Measurements from ENCODE around the gene FXYD7. TPM values are rescaled to one million over a fixed set of nuclear protein-coding genes. Genes with fewer than 3 reads are reported as not detected.

Gene FXYD7
- total and polyA plus RNA-seq, 9 of the 15 experiments (the other 6 are each of a cell fraction or from before 2014, with no cell fraction given): 0.10 to 0.80 (median 0.31) TPM; not detected in 3

- no peak for TF ChIP-seq SRF (CRISPR knock-in tag; IDR thresholded peaks at IDR 0.05)
- no peak for TF ChIP-seq CXXC5 (CRISPR knock-in tag; IDR thresholded peaks at IDR 0.05)
- TF ChIP-seq TEAD1 (CRISPR knock-in tag; IDR thresholded peaks at IDR 0.05): no peak
- TF ChIP-seq PKNOX1 (IDR thresholded peaks at IDR 0.05): peak; percentile 50
- TF ChIP-seq KLF16 (IDR thresholded peaks at IDR 0.05): no peak
- no peak for TF ChIP-seq ZNF224 (CRISPR knock-in tag; IDR thresholded peaks at IDR 0.05)
- TF ChIP-seq BRF2 (IDR thresholded peaks at IDR 0.05; ENCODE audit: borderline replicate concordance, insufficient read depth, insufficient read length): no peak
- TF ChIP-seq ZNF175 (CRISPR knock-in tag; IDR thresholded peaks at IDR 0.05; ENCODE audit: low read depth): no peak
- no peak for TF ChIP-seq NFYB (IDR thresholded peaks at IDR 0.05; ENCODE audit: extremely low read depth, insufficient read length)
- TF ChIP-seq ZBED1 (IDR thresholded peaks at IDR 0.05): no peak
- TF ChIP-seq PREB (CRISPR knock-in tag; IDR thresholded peaks at IDR 0.05): no peak
- peak; percentile 26; the same call in 1 of the 2 replicates for TF ChIP-seq ZNF592 (IDR thresholded peaks at IDR 0.05)
- no peak for TF ChIP-seq STAT5B (CRISPR knock-in tag; IDR thresholded peaks at IDR 0.05)
- peak; percentile 52; the same call in 1 of the 2 replicates for TF ChIP-seq KLF13 (tag; IDR thresholded peaks at IDR 0.05; ENCODE audit: borderline replicate concordance, low read depth)
- no peak for TF ChIP-seq MTA3 (IDR thresholded peaks at IDR 0.05; ENCODE audit: borderline replicate concordance)
- no peak for TF ChIP-seq CREBBP (IDR thresholded peaks at IDR 0.05; ENCODE audit: low read depth, low read length)
- no peak for TF ChIP-seq PML (IDR thresholded peaks at IDR 0.05; ENCODE audit: low read length)
- TF ChIP-seq TFAP4 (CRISPR knock-in tag; IDR thresholded peaks at IDR 0.05; ENCODE audit: borderline replicate concordance): peak; percentile 28; the same call in 1 of the 2 replicates
- no peak for TF ChIP-seq ZNF12 (CRISPR knock-in tag; IDR thresholded peaks at IDR 0.05)
- no peak for TF ChIP-seq FOXA1 (IDR thresholded peaks at IDR 0.05; ENCODE audit: borderline replicate concordance)
- TF ChIP-seq FUS (optimal IDR thresholded peaks at IDR 0.05; ENCODE audit: low read depth, low read length): no peak
These were observed 35.5 kb upstream of the FXYD7 start (continued) for GRCh38 chr19:35107545-35107944.
